Peyer's patch (tissue), 4 donors: ENCODE measurements around the gene GRID2.

Experiments used
- POLR2A ChIP-seq, 2 donors: fragments of 450-650 bp; IDR thresholded peaks; one replicate each; pipeline ENCODE4 v1.5.1; 2017; ENCODE audit warnings: antibody characterized with exemption in 2 of 2, mild to moderate bottlenecking in 2 of 2, moderate library complexity in 2 of 2
- TF ChIP-seq, protein P1 (sequence below), 6 experiments: fragments of 450-650 bp in 4 of 6; fragments of 200-600 bp in 2 of 6; sonication (generic) in 1 of 6; IDR thresholded peaks; one replicate each; pipeline ENCODE4 v1.5.1; 2017 to 2019; ENCODE audit warnings: antibody characterized with exemption in 6 of 6, mild to moderate bottlenecking in 3 of 6, moderate library complexity in 1 of 6

DNA sequence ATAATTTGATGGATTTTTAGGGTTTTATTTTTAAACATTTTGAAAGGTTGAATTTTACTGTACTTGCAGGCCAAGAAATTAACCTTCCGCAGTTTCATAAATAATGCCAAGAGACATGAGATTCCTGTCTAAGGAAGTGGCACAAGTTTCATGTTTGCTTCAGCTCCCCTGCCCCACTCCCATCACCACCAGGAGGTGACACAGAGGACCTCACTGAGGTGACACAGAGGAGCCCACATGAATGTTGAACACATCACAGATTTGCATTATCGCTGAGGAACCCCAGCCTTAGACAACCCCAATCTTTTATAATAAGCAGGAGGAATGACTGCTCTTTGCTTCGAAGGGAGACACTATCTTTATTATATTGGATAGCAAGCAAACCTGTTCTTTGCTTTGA, 1033.4 kb downstream of the GRID2 start:
- TF ChIP-seq, protein P1, sequence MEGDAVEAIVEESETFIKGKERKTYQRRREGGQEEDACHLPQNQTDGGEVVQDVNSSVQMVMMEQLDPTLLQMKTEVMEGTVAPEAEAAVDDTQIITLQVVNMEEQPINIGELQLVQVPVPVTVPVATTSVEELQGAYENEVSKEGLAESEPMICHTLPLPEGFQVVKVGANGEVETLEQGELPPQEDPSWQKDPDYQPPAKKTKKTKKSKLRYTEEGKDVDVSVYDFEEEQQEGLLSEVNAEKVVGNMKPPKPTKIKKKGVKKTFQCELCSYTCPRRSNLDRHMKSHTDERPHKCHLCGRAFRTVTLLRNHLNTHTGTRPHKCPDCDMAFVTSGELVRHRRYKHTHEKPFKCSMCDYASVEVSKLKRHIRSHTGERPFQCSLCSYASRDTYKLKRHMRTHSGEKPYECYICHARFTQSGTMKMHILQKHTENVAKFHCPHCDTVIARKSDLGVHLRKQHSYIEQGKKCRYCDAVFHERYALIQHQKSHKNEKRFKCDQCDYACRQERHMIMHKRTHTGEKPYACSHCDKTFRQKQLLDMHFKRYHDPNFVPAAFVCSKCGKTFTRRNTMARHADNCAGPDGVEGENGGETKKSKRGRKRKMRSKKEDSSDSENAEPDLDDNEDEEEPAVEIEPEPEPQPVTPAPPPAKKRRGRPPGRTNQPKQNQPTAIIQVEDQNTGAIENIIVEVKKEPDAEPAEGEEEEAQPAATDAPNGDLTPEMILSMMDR (IDR thresholded peaks at IDR 0.05) = no peak
- TF ChIP-seq POLR2A (IDR thresholded peaks at IDR 0.05) = no peak
